Anterior cingulate cortex (tissue), 58 donors: ENCODE results near the gene RNF180.
"Not testable (repeated sequence)": the region's sequence is repeated elsewhere in the genome, so short reads cannot be mapped to it uniquely, and the experiment has no call there.

Experiments used
- DNase-seq, 58 donors: peaks; one replicate each; lab custom pipeline; 2025; lab: John Stamatoyannopoulos, UW

The RNF180 gene

GRCh38 chr5:64229163-64229774 is 63.6 kb downstream of the RNF180 start:
- DNase-seq, result peak in 1 of 58 donors; percentile 10

DNA sequence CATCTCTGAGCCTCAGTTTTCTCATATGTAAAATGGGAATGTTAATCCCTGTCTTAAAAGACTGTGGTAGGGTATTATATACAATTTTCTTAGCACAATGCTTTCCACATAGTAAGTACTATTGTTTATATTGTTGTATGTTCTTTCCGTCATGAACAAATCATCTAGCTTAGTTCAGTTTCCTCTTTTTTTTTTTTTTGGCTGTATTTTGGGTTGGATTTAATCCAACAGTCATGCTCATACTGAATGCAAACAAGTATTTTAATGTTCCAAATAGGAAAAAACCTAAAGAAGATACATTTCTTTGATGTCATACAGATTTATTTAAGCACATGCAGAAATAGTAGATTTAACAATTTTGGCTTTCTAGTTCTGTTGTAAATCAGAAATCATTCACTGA is 95.1 kb downstream of the RNF180 start:
- DNase-seq, result no peak

DNA sequence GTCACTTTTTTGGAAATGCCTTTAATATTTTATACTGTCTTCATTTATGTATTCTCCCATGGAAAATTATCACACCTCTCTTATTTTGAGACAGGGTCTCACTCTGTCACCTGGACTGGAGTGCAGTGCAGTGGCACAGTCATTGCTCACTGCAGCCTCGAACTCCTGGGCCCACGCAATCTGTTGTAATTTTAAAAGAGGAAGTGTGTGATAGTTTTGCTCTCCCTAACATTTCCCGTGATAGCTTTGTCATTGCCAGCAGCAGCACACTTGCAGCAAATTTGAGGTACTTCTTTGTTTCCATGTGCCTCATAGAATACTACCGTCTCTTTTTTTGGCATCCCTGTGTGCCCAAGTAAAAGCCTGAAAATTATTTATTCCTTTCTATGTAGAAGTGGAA is 103.5 kb downstream of the RNF180 start:
- no peak for DNase-seq

- DNase-seq, result no peak
Measured at GRCh38 chr5:64273276-64273675, 107.6 kb downstream of the RNF180 start.

DNA sequence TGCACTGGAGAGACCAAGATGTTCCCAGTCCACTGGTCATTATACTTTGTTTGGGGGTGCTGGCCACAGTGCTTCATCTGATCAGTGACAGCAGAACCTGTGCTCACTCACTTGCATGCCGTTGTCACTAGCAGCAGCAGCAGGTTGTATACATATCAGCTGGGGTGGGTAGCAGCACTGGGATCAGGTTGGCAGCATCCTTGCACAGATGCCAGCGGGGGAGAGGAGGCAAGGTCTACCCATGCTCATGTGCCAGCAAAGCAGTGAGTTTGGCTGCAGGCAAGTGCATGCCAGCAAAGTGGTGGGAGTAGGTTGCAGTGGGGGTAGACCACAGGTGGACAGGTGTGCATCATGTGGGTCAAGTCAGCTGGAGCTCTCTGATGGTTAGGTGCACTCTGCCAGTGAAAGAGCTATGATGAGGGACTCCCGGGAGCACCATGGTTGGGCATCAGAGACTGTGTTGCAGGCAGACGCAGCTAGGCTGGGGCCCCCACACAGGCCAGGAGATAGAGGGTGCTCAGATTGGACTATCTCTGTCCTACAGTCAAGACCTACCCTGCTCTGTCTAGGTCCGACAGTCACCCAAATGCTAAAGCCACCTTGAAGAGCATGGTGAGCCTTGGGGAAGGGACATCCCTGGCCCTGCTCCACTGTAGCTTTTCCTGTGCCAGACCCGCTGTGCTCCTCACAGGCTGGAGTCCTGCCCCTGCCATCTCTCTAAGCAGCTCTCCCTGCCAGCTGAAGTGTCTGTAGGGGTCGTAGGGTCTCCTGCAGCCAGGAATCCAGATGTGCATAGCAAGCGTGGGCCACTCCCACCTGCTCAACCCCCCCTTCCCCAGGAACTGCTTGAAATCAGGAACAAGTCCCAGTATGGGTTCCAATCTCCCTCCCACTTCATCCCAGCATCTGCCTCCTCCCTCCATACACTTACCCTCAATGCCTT is 119.8 kb downstream of the RNF180 start:
- no peak for DNase-seq

- no peak for DNase-seq
Measured at GRCh38 chr5:64286381-64286780, 120.7 kb downstream of the RNF180 start.

GRCh38 chr5:64288496-64288895 is 122.9 kb downstream of the RNF180 start:
- DNase-seq, result not testable (repeated sequence)

- no peak for DNase-seq
Measured at GRCh38 chr5:64292611-64293215, 127.1 kb downstream of the RNF180 start.

DNA sequence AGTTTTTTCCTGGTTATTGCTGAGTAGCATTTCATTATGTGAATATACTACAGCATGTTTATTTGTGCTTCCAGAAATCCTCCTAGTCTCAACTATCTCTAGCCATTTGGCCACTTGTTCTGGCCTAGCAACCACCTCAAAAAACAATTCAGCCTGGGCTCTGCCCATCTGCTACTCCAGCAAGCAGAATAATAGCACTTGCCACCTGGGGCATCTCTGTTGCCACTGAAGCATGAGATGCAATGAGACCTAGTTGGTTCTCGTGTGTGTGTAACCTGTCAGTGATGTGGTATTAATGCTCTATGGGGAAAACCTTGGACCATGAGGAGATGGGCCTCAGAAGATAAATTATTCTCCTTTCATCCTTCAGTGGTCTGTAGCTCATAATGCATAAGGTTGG is 129.5 kb downstream of the RNF180 start:
- no peak for DNase-seq

GRCh38 chr5:64298586-64298985 is 132.9 kb downstream of the RNF180 start:
- no peak for DNase-seq

GRCh38 chr5:64299805-64300204 is 134.2 kb downstream of the RNF180 start:
- DNase-seq, result no peak

- DNase-seq, result no peak
Measured at GRCh38 chr5:64301566-64301965, 135.9 kb downstream of the RNF180 start.

GRCh38 chr5:64308135-64308534 is 142.5 kb downstream of the RNF180 start:
- DNase-seq, result no peak

DNA sequence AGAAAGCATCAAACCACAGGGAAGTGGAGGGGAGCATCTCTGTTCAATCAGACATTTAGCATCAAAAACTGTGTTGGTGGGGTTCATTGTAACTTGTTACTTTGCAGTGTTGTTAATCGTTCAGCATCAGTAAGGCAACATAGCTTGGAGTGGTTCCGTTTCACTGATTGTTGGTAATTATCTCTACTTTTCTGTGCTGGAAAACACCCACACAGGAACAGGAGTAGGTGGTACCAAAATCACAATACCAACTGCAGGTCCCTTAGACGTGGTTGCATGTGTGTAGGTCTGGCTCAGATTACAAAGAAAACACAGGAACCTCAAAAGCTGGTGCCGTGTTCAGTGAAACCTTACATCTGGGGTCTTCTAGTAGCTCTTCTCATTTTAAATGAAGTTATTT is 146.8 kb downstream of the RNF180 start:
- DNase-seq, result no peak

- no peak for DNase-seq
Measured at GRCh38 chr5:64315778-64316177, 150.1 kb downstream of the RNF180 start.

GRCh38 chr5:64318175-64318574 is 152.5 kb downstream of the RNF180 start:
- no peak for DNase-seq

DNA sequence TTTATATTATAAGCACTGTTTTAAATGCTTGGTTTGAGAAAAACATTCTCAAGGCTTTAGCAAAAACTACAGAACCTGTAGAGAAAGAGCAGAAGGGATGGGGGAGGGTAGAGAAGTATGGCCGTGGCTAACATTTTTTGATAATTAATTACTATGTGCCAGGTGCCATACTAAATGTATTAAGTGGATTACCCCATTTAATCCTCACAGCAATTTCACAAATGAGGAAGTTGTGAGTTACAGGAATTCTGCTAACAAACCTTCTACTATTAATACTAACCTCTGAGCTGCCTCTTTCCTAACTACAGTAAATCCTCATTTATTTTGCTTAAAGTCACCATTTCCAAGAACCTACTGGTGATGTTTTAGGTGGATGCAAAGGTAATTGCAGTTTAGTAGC is 157.9 kb downstream of the RNF180 start:
- DNase-seq, result no peak

- DNase-seq, result no peak
Measured at GRCh38 chr5:64330728-64331231, 165.1 kb downstream of the RNF180 start.

DNA sequence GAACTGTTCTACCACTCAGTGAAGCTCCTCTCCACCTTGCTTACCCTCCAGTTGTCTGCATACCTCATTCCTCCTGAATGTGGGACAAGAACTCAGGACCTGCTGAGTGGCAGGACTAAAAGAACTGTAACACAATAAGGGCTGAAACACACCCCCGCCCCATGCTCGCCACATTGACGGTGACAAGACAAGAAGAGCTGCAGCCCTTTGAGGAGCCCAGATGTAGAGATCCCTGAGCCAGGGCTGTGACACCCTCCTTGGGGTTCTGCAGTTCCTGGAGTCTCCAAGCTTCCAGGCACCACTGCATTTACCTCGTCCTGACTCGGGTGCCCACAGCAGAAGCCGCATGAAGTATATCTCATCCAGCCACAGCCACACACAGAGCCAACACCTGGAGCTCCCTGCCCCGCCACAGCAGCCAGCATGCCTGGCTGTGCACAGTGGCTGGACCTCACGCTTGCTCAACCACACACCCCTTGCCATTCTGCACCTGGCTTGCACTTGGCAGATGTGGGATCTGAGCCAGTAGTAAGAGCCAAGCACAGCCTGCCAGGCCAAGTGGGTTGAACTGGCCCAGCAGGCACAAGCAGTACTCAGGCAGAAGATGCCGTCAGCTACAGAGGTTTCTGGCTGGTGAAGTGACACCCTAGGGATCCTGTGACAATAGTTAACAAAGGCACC is 166.1 kb downstream of the RNF180 start:
- DNase-seq, result peak in 12 of 58 donors; percentile 1 to 20 (median 6)

DNA sequence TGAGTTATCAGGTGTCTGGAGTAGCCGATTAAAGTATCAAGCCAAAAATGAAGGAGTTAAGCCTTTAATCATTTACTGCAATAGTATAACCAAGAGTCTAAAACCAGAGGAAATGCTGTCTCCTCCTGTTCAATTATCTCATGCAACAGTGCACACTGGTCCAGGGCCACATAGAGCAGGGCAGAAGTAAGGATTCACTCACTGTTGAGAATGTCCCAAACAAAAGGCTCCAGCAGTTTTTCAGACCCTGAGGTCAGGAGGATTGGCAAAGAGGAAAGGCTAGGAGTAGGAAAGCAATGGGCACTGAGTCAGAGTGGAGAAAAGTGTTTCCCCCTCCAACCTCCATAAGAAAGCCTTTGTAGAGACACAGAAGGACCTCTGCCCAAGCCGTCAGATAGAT is 168.2 kb downstream of the RNF180 start:
- no peak for DNase-seq

DNA sequence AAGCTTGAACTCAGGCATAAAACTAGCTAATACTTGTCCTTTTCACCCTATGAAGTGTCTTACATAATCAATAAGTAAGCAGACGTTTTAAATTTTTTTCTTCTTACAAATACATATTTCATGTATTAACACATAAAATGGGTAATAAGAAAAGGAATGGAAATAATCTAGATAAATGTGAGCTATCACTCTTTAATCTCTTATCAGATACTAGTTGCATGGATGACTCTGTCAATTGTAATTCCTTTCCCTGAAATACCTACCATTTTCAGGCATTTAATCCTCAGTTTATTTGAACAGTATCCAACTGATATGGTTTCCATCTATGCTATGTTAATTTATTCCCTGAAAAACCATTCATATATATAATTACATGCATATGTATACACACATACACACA is 174.1 kb downstream of the RNF180 start:
- no peak for DNase-seq
